SK-N-SH (cell line): ENCODE data around the gene CBY2. TPM values are rescaled to one million over a fixed set of nuclear protein-coding genes. Genes with fewer than 3 reads are reported as not detected.

Experiments
- CTCF ChIA-PET: fragments of 300-600, 350-600 bp; formaldehyde crosslinking; extraction: SDS; loops from one replicate; lab custom pipeline; 2021; lab: Yijun Ruan, JAX
- POLR2A ChIA-PET: fragments of 350-600 bp; sonication (Branson Sonifier 250); formaldehyde crosslinking; extraction: SDS; loops from one replicate; lab custom pipeline; 2020; ENCODE audit warnings: antibody characterized with exemption, inconsistent platforms; lab: Yijun Ruan, JAX
- DNase-seq: peaks from one replicate; pipeline ENCODE4 v3.0.0; 2012
- H2AFZ ChIP-seq: fragments of 200-600 bp; sonication (generic); 2 replicates; pipeline ENCODE4 v1.8.1; 2016; ENCODE audit warnings: antibody characterized with exemption, mild to moderate bottlenecking, low read depth
- H3F3A ChIP-seq: fragments of 200-600 bp; sonication (generic); replicated peaks from 2 replicates; pipeline ENCODE3; 2016; ENCODE audit warnings: antibody characterized with exemption, mild to moderate bottlenecking; ENCODE audit not compliant: insufficient read depth
- H3K27ac ChIP-seq, 2 experiments: fragments of 200-500 bp in 1 of 2; fragments of 200-600 bp in 1 of 2; sonication (Bioruptor generic) in 1 of 2; sonication (generic), shearing (Covaris generic) in 1 of 2; 2 replicates each; pipeline versions ENCODE4 v1.5.1 to v1.6.1; 2014 to 2016; ENCODE audit warnings: low read depth in 2 of 2, inconsistent platforms in 1 of 2, low read length in 1 of 2, mild to moderate bottlenecking in 1 of 2, mixed read lengths in 1 of 2
- H3K27me3 ChIP-seq: fragments of 200-600 bp; sonication (generic), shearing (Covaris generic); 2 replicates; pipeline ENCODE4 v1.6.1; 2016; ENCODE audit warnings: mixed run types; ENCODE audit not compliant: insufficient read depth
- H3K36me3 ChIP-seq, 2 experiments: fragments of 200-500 bp in 1 of 2; fragments of 200-600 bp in 1 of 2; sonication (Bioruptor generic) in 1 of 2; sonication (generic) in 1 of 2; replicated peaks in 1 of 2; 2 replicates each; pipeline versions ENCODE3 to v1.5.1; 2014 to 2016; ENCODE audit warnings: low read length in 1 of 2, mild to moderate bottlenecking in 1 of 2; ENCODE audit not compliant: insufficient read depth in 2 of 2, control insufficient read depth in 1 of 2
- H3K4me1 ChIP-seq, 2 experiments: fragments of 200-500 bp in 1 of 2; fragments of 200-600 bp in 1 of 2; sonication (Bioruptor generic) in 1 of 2; sonication (generic), shearing (Covaris generic) in 1 of 2; 2 replicates each; pipeline versions ENCODE4 v1.5.1 to v1.6.1; 2014 to 2016; ENCODE audit warnings: low read depth in 1 of 2, low read length in 1 of 2, mixed run types in 1 of 2; ENCODE audit not compliant: insufficient read depth in 2 of 2, control insufficient read depth in 1 of 2
- H3K4me2 ChIP-seq: fragments of 200-600 bp; sonication (generic), shearing (Covaris generic); 2 replicates; pipeline ENCODE4 v1.6.1; 2017; ENCODE audit warnings: mixed run types
- H3K4me3 ChIP-seq, 2 experiments: fragments of 200-500 bp in 1 of 2; fragments of 200-600 bp in 1 of 2; sonication (Bioruptor generic) in 1 of 2; sonication (generic), shearing (Covaris generic) in 1 of 2; 2 replicates each; pipeline versions ENCODE4 v1.5.1 to v1.8.1; 2014 to 2016; ENCODE audit warnings: low read depth in 2 of 2, inconsistent platforms in 1 of 2, low read length in 1 of 2, mild to moderate bottlenecking in 1 of 2, mixed read lengths in 1 of 2, moderate library complexity in 1 of 2
- H3K79me2 ChIP-seq: fragments of 200-600 bp; sonication (generic); 2 replicates; pipeline ENCODE4 v1.8.1; 2017; ENCODE audit warnings: mild to moderate bottlenecking; ENCODE audit not compliant: insufficient read depth
- H3K9ac ChIP-seq: fragments of 200-600 bp; sonication (generic); 2 replicates; pipeline ENCODE4 v1.6.1; 2017; ENCODE audit warnings: mixed run types
- H3K9me2 ChIP-seq: fragments of 200-600 bp; sonication (generic); 2 replicates; pipeline ENCODE4 v1.6.1; 2017; ENCODE audit warnings: mixed run types
- H3K9me3 ChIP-seq: fragments of 200-600 bp; sonication (generic); 2 replicates; pipeline ENCODE4 v1.6.1; 2017; ENCODE audit warnings: mixed run types, mild to moderate bottlenecking, moderate library complexity
- H4K20me1 ChIP-seq: fragments of 200-600 bp; sonication (generic); 2 replicates; pipeline ENCODE4 v1.6.1; 2017; ENCODE audit warnings: mild to moderate bottlenecking, mixed run types; ENCODE audit not compliant: insufficient read depth
- CTCF ChIP-seq: fragments of 200-600 bp; sonication (generic); IDR thresholded peaks from 2 replicates; pipeline ENCODE4 v1.6.1; 2017; ENCODE audit warnings: antibody characterized with exemption, mild to moderate bottlenecking, moderate library complexity
- EZH2phosphoT487 ChIP-seq: fragments of 200-600 bp; sonication (generic); IDR thresholded peaks from 2 replicates; pipeline ENCODE4 v1.6.1; 2017; ENCODE audit warnings: low read depth, mixed run types, mild to moderate bottlenecking, antibody characterized with exemption, moderate library complexity, borderline replicate concordance
- FOSL2 ChIP-seq: IDR thresholded peaks from 2 replicates; pipeline ENCODE4 v1.4.0; 2012; ENCODE audit warnings: low read depth, mild to moderate bottlenecking, moderate library complexity, borderline replicate concordance
- FOXM1 ChIP-seq: IDR thresholded peaks from 2 replicates; pipeline ENCODE4 v1.4.0; 2012; ENCODE audit warnings: low read depth, mild to moderate bottlenecking
- GATA2 ChIP-seq: sonication (generic); formaldehyde crosslinking; IDR thresholded peaks from 2 replicates; pipeline ENCODE4 v1.5.0; 2020; ENCODE audit warnings: mild to moderate bottlenecking, missing genetic modification reagents
- JUND ChIP-seq: IDR thresholded peaks from 2 replicates; pipeline ENCODE4 v1.4.0; 2012
- MEF2A ChIP-seq: IDR thresholded peaks from 2 replicates; pipeline ENCODE4 v1.4.0; 2012; ENCODE audit warnings: low read depth, borderline replicate concordance
- NRF1 ChIP-seq: IDR thresholded peaks from 2 replicates; pipeline ENCODE4 v1.6.1; 2012; ENCODE audit warnings: low read depth, mild to moderate bottlenecking, low read length
- RCOR1 ChIP-seq: fragments of 150-350 bp; IDR thresholded peaks from 2 replicates; pipeline ENCODE4 v1.6.1; 2017; ENCODE audit warnings: antibody characterized with exemption, low read length
- REST ChIP-seq: IDR thresholded peaks from 2 replicates; pipeline ENCODE4 v1.6.1; 2012; ENCODE audit warnings: mild to moderate bottlenecking, low read depth, low read length, moderate library complexity
- RFX5 ChIP-seq: IDR thresholded peaks from 2 replicates; pipeline ENCODE4 v1.6.1; 2012; ENCODE audit warnings: mild to moderate bottlenecking, improper control_type of control experiment, low read length
- RXRA ChIP-seq: IDR thresholded peaks from 2 replicates; pipeline ENCODE4 v1.4.0; 2012; ENCODE audit warnings: low read depth, mild to moderate bottlenecking, borderline replicate concordance
- SIN3A ChIP-seq: IDR thresholded peaks from 2 replicates; pipeline ENCODE4 v1.6.1; 2012; ENCODE audit warnings: low read depth, mild to moderate bottlenecking, low read length, moderate library complexity, borderline replicate concordance
- TAF1 ChIP-seq: IDR thresholded peaks from 2 replicates; pipeline ENCODE4 v1.6.1; 2012; ENCODE audit warnings: low read depth, mild to moderate bottlenecking, low read length, moderate library complexity, borderline replicate concordance
- ZBTB33 ChIP-seq: IDR thresholded peaks from 2 replicates; pipeline ENCODE4 v1.4.0; 2012; ENCODE audit warnings: low read depth, borderline replicate concordance
- WGBS: methylation state at CpG from one replicate; pipeline ENCODE4 v1.1.6; 2017; ENCODE audit warnings: low lambda C conversion rate; 5-methylcytosine and 5-hydroxymethylcytosine counted together
- polyA plus RNA-seq, 3 experiments: library from polyadenylated mRNA; depleted of rRNA; stranded (reverse); fragments of >200 nt; gene quantifications; 2 replicates each; pipeline ENCODE4 v1.2.3, GENCODE V29; 2012
- TF ChIP-seq, protein P1 (sequence below): IDR thresholded peaks from 2 replicates; pipeline ENCODE4; 2012
- TF ChIP-seq, protein P2 (sequence below): fragments of 150-350 bp; IDR thresholded peaks from 2 replicates; pipeline ENCODE4 v1.6.1; 2016; ENCODE audit warnings: mild to moderate bottlenecking, low read depth, low read length

CBY2 gene
- polyA plus RNA-seq, 1 of the 3 experiments (the other 2 are of a cell fraction) = not detected

DNA sequence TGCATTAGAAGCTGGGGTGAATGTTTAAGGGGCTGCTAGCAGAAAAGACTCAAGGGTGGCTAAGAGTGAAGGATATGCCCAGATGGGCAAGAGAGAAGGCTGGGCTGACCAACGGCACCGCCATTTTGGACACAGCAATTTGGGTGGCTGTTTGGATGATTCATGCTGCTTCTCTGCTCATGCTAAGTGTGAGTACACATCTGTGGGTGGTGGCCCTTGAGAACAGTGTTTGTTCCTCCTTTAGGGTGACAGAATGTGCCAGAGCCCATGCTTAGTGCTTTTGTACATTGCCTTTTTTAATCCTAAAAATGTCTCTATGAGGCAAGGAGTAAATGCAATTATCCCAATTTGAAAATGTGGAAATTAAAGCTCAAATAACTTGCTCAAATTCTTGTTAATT lies 9.8 kb downstream of the CBY2 start:
- Histone ChIP-seq H3F3A (no peaks in the 10 kb centered on the region), H3K4me2 (no peak overlapping the region), H3K27me3 (no peaks in the 10 kb centered on the region), H3K4me3 (no peak overlapping the region), H3K36me3 (no peaks in the 10 kb centered on the region), H3K27ac (no peak overlapping the region), H3K9me2 (no peaks in the 10 kb centered on the region), H3K9ac (no peak overlapping the region), H3K4me1 (no peaks in the 10 kb centered on the region), H3K9me3 (no peaks in the 10 kb centered on the region), H2AFZ (no peak overlapping the region)
- DNase-seq = no peak
- WGBS = 50% methylated on average over 2 of the region's 2 CpGs
- POLR2A ChIA-PET = no interaction called here
- CTCF ChIA-PET = interaction anchor here (1.4 kb wide), 1 partner anchor 26 kb away, joined by 4 read pairs; no protein-coding TSS in a partner anchor
- no peak for TF ChIP-seq JUND
- no peak for TF ChIP-seq RFX5
- no peak for TF ChIP-seq EZH2phosphoT487
- TF ChIP-seq NRF1 = no peak
- TF ChIP-seq, protein P1, sequence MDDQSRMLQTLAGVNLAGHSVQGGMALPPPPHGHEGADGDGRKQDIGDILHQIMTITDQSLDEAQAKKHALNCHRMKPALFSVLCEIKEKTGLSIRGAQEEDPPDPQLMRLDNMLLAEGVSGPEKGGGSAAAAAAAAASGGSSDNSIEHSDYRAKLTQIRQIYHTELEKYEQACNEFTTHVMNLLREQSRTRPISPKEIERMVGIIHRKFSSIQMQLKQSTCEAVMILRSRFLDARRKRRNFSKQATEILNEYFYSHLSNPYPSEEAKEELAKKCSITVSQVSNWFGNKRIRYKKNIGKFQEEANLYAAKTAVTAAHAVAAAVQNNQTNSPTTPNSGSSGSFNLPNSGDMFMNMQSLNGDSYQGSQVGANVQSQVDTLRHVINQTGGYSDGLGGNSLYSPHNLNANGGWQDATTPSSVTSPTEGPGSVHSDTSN = no peak
- TF ChIP-seq SIN3A = no peak
- TF ChIP-seq, protein P2, sequence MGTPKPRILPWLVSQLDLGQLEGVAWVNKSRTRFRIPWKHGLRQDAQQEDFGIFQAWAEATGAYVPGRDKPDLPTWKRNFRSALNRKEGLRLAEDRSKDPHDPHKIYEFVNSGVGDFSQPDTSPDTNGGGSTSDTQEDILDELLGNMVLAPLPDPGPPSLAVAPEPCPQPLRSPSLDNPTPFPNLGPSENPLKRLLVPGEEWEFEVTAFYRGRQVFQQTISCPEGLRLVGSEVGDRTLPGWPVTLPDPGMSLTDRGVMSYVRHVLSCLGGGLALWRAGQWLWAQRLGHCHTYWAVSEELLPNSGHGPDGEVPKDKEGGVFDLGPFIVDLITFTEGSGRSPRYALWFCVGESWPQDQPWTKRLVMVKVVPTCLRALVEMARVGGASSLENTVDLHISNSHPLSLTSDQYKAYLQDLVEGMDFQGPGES = no peak
- TF ChIP-seq TAF1 = no peak
- TF ChIP-seq FOXM1 = no peak
- TF ChIP-seq, all 33 proteins: peak for 0
- Histone ChIP-seq H3K79me2 (no peaks in the 10 kb centered on the region), H4K20me1 (no peaks in the 10 kb centered on the region)

- no peaks in the 10 kb centered on the region for H3K27me3 ChIP-seq
- ChIA-PET POLR2A (no interaction called here), CTCF (no interaction called here)
- H3K9me2 ChIP-seq = no peaks in the 10 kb centered on the region
- no peak overlapping the region for H3K9ac ChIP-seq
- no peaks in the 10 kb centered on the region for H4K20me1 ChIP-seq
- DNase-seq = no peak
- no peaks in the 10 kb centered on the region for H3K36me3 ChIP-seq
- H3F3A ChIP-seq = no peaks in the 10 kb centered on the region
- WGBS = 88% methylated on average over 29 of the region's 34 CpGs
- H3K27ac ChIP-seq = no peak overlapping the region
- no peak overlapping the region for H3K4me3 ChIP-seq
- no peaks in the 10 kb centered on the region for H3K4me1 ChIP-seq
- H3K79me2 ChIP-seq = no peaks in the 10 kb centered on the region
- TF ChIP-seq ZBTB33 (no peak), CTCF (no peak), MEF2A (no peak), RCOR1 (no peak), REST (no peak), SIN3A (no peak), GATA2 (CRISPR knock-in tag) (no peak), TAF1 (no peak), FOXM1 (no peak), RXRA (no peak), FOSL2 (no peak)
- H3K9me3 ChIP-seq = no peaks in the 10 kb centered on the region
- no peak overlapping the region for H3K4me2 ChIP-seq
- no peak overlapping the region for H2AFZ ChIP-seq
Observed at GRCh38 chr13:45713106-45713690, 11.1 kb downstream of the CBY2 start.
